Activated CD4-positive, alpha-beta T cell treated with anti-CD3 and anti-CD28 coated beads for 36 hours (primary cell): ENCODE measurements around the gene CYTL1. TPM values are rescaled to one million over a fixed set of nuclear protein-coding genes. Genes with fewer than 3 reads are reported as not detected.

Experiments
- ATAC-seq: fragments of 200-7000 bp; cut with Tn5 transposase; one replicate; pipeline ENCODE4 v1.10.0; 2021; ENCODE audit warnings: mild to moderate bottlenecking, moderate library complexity
- CTCF ChIA-PET: fragments of 350-600 bp; sonication (Branson Sonifier 250); formaldehyde crosslinking; loops from one replicate; lab custom pipeline; 2021; ENCODE audit warnings: antibody characterized with exemption; lab: Charles Lee
- POLR2A ChIA-PET: fragments of 350-600 bp; sonication (Branson Sonifier 250); formaldehyde crosslinking; loops from one replicate; lab custom pipeline; 2021; ENCODE audit warnings: antibody characterized with exemption, inconsistent platforms; lab: Charles Lee
- DNase-seq: peaks from one replicate; pipeline ENCODE4 v3.0.0-alpha.2; 2020
- H3K27ac Mint-ChIP-seq: one replicate; pipeline ENCODE4 v1.8.0; 2021; ENCODE audit warnings: mixed read lengths
- H3K27me3 Mint-ChIP-seq: one replicate; pipeline ENCODE4 v1.8.0; 2021; ENCODE audit warnings: mixed read lengths
- H3K36me3 Mint-ChIP-seq: one replicate; pipeline ENCODE4 v1.8.0; 2021; ENCODE audit warnings: low read depth, mixed read lengths
- H3K4me1 Mint-ChIP-seq: one replicate; pipeline ENCODE4 v1.8.0; 2021; ENCODE audit warnings: mixed read lengths
- H3K4me3 Mint-ChIP-seq: one replicate; pipeline ENCODE4 v1.8.0; 2021; ENCODE audit warnings: mild to moderate bottlenecking, moderate library complexity, mixed read lengths
- H3K9me3 Mint-ChIP-seq: one replicate; pipeline ENCODE4 v1.8.0; 2021; ENCODE audit warnings: low read depth, mixed read lengths
- intact Hi-C, 2 experiments: fragments of 100-400 bp; cut with DNase I in 1 of 2; cut with micrococcal nuclease in 1 of 2; formaldehyde crosslinking; loops; one replicate each; pipeline versions ENCODE4 v1.14.2 to v1.15.1; 2022 to 2024; cut with DNase I, micrococcal nuclease
- total RNA-seq, 2 experiments: library from RNA; stranded (reverse); gene quantifications; one replicate each; pipeline ENCODE4 v1.2.3, GENCODE V29; 2021

CYTL1 gene
- total RNA-seq, 2 experiments from 2014 or later = not detected

DNA sequence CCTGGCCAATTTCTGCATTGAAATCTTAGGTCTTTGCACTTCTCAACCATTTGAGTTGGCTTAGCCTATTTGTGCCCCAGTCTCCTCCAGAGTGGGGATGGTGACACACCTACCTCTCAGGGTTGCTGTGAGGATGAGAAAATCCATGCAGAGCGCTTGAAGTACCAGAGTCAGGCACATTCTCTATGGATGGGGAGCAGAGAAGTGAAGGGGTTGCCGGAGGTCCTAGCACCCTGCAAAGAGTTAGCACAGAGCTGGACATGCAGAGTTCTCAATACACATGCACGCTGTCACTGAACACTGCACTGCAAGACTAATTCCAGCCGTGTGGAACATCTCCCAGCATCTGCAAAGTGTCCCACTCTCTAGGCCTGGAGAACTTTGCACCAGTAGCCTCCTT, 29.5 kb upstream of the CYTL1 start:
- H3K36me3 Mint-ChIP-seq = no peaks in the 10 kb centered on the region
- H3K9me3 Mint-ChIP-seq = no peaks in the 10 kb centered on the region
- intact Hi-C loops = no loop called here
- H3K27ac Mint-ChIP-seq = no peak overlapping the region
- DNase-seq (no peak), ATAC-seq (no peak)
- ChIA-PET POLR2A (no interaction called here), CTCF (no interaction called here)
- H3K4me3 Mint-ChIP-seq = no peak overlapping the region
- H3K4me1 Mint-ChIP-seq = peaks cover 10% of the 10 kb centered on the region
- H3K27me3 Mint-ChIP-seq = peaks cover 58% of the 10 kb centered on the region

DNA sequence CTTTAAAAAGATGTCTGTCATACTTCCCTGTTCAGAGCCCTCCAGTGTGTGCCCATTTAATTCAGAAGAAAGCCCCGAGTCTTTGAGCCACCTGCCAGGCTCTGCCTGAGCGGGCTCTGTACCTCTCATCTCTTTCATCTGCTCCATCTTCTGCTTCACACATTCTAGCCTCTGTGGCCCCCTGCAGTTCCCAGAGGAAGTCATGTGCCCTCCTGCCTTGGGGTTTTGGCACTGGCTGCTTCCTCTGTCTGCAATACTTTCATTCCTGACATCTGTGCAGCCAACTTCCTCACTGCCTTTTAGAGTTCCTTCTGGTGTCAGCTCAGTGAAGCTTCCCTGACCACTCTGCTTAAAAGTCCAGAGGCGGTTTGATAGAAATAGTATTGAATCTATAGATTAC, 25.8 kb upstream of the CYTL1 start:
- intact Hi-C loops = no loop called here
- POLR2A ChIA-PET = no interaction called here
- CTCF ChIA-PET = no interaction called here
- peaks cover 30% of the 10 kb centered on the region for H3K27me3 Mint-ChIP-seq
- H3K4me1 Mint-ChIP-seq = no peaks in the 10 kb centered on the region
- DNase-seq = no peak
- H3K36me3 Mint-ChIP-seq = no peaks in the 10 kb centered on the region
- H3K27ac Mint-ChIP-seq = no peak overlapping the region
- no peak overlapping the region for H3K4me3 Mint-ChIP-seq
- no peak for ATAC-seq
- no peaks in the 10 kb centered on the region for H3K9me3 Mint-ChIP-seq

DNA sequence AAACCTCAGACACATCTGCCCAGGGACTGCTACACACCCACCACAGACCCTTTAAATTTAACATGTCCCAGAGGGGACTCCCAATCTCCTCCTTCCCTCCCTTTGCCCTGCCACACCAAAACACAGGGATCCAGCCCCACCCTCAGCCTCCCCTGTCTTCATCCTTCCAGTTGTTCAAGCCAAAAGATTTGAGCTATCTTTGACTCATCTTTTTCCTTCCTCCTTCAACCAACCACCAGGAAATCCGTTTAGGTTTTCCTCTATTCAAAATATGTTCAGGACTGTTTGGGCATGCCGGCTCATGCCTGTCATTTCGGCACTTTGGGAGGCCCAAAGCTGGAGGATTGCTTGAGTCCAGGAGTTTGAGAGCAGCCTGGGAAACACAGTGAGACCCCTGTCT, 25.1 kb upstream of the CYTL1 start:
- H3K9me3 Mint-ChIP-seq = no peaks in the 10 kb centered on the region
- no peak for DNase-seq
- ATAC-seq = no peak
- H3K36me3 Mint-ChIP-seq = no peaks in the 10 kb centered on the region
- ChIA-PET CTCF (interaction anchor here (0.7 kb wide), 1 partner anchor 1735 kb away, joined by 3 read pairs; no protein-coding TSS in a partner anchor), POLR2A (no interaction called here)
- intact Hi-C loops = no loop called here
- peaks cover 27% of the 10 kb centered on the region for H3K27me3 Mint-ChIP-seq
- no peak overlapping the region for H3K27ac Mint-ChIP-seq
- H3K4me1 Mint-ChIP-seq = no peaks in the 10 kb centered on the region
- H3K4me3 Mint-ChIP-seq = no peak overlapping the region

DNA sequence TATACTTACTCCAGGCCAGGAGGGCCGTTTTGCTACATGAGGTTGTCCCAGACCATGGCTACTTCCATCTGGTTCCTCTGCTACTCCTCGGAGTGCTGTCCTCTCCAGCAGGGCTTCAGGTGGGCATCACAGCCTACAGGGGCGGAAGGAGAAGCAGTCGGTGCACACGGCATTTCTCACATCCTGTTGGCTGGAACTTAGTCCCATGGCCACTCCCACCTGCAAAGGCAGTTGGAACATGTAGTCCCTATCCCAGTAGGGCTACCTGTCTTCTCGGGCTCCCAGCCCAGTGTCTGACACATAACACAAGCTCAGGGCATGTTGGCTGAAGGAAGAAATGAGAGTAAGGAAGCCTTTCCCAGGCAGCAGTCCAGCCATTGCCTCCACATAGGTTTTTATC, 24.3 kb upstream of the CYTL1 start:
- no peaks in the 10 kb centered on the region for H3K9me3 Mint-ChIP-seq
- CTCF ChIA-PET = interaction anchor here (0.6 to 0.7 kb wide), 2 partner anchors 103 to 1734 kb away, joined by 3 read pairs; no protein-coding TSS in a partner anchor
- no peaks in the 10 kb centered on the region for H3K36me3 Mint-ChIP-seq
- no peaks in the 10 kb centered on the region for H3K4me1 Mint-ChIP-seq
- no peak overlapping the region for H3K4me3 Mint-ChIP-seq
- H3K27ac Mint-ChIP-seq = no peak overlapping the region
- DNase-seq = no peak
- H3K27me3 Mint-ChIP-seq = peaks cover 24% of the 10 kb centered on the region
- intact Hi-C loops = no loop called here
- POLR2A ChIA-PET = no interaction called here
- ATAC-seq = no peak

DNA sequence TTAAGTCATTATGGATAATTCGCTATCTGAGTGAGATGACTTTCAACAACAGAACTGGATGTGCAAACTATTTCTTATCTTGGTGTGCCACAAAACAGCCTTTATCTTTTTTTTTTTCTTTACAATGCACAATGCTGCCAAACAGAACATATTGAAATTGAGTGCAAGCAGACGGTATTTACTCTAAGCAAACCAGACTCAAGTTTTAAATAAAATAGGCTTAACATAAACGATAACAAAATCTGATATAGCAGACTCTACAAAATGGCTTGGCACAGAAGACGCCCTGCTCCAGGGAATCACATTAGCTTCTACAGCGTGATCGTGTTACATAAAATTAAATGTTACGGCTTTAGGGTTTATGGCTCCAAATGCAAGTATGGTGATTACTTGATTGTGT, 22.4 kb upstream of the CYTL1 start:
- no peak for DNase-seq
- ChIA-PET CTCF (no interaction called here), POLR2A (no interaction called here)
- H3K36me3 Mint-ChIP-seq = no peaks in the 10 kb centered on the region
- no peak overlapping the region for H3K4me3 Mint-ChIP-seq
- H3K27ac Mint-ChIP-seq = no peak overlapping the region
- no peaks in the 10 kb centered on the region for H3K9me3 Mint-ChIP-seq
- no peak for ATAC-seq
- intact Hi-C loops = no loop called here
- H3K27me3 Mint-ChIP-seq = peaks cover 17% of the 10 kb centered on the region
- H3K4me1 Mint-ChIP-seq = no peaks in the 10 kb centered on the region

DNA sequence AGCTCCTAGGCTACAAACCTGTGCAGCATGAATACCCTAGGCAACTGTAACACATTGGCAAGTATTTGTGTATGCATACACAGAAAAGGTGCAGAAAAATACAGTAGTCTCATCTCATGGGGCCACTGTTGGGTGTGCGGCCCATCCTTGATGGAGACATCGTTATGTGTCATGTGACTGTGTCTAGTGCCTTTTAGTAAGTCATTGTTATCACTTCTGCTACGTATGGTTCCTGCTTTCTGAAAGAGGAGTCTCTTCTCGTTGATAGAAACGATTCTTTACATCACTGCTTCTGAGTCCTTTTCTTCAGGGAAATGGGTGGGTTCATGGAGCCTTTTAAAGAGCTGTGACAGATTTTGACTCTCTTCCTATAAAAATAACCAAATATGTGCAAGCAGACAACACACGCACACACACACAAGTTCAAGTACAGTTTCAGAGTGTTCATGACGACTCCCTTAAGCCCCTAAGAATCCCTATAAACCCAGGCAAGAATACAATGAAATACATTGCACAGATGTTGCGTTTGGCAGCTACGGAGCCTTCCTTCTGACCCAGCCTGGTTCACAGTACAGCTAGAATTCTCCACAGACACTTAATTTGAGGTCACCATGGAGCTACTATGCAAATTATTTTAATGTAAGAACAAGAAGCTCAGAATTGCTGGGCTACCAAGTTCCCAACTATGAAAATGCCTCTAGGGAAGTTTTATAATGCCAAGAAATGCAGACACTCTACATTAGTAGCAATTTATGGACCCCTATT, 21.8 kb upstream of the CYTL1 start:
- DNase-seq (no peak), ATAC-seq (no peak)
- Mint-ChIP-seq H3K4me3 (no peak overlapping the region), H3K27me3 (peaks cover 17% of the 10 kb centered on the region), H3K27ac (no peak overlapping the region), H3K9me3 (no peaks in the 10 kb centered on the region), H3K36me3 (no peaks in the 10 kb centered on the region), H3K4me1 (no peaks in the 10 kb centered on the region)
- ChIA-PET POLR2A (no interaction called here), CTCF (no interaction called here)
- intact Hi-C loops = no loop called here

DNA sequence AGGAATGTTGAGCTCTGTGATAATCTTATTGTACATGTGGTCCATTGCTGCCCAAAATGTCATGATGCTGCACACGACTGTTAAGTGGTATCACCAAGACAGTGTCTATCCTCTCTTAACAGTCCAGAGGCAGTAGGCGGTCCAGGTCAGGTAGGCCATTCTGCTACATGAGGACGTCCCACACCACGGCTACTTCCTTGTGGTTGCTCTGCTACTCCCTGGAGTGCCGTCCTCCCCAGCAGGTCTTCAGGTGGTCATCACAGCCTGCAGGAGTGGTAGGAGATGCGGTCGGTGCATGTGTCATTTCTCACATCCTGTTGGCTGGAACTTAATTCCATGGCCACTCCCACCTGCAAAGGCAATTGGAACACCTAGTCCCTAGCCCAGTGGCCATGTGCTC, 20.5 kb upstream of the CYTL1 start:
- no peaks in the 10 kb centered on the region for H3K4me1 Mint-ChIP-seq
- no peaks in the 10 kb centered on the region for H3K36me3 Mint-ChIP-seq
- ATAC-seq (no peak), DNase-seq (no peak)
- CTCF ChIA-PET = no interaction called here
- POLR2A ChIA-PET = no interaction called here
- intact Hi-C loops = no loop called here
- no peak overlapping the region for H3K27ac Mint-ChIP-seq
- no peaks in the 10 kb centered on the region for H3K9me3 Mint-ChIP-seq
- H3K4me3 Mint-ChIP-seq = no peak overlapping the region
- peaks cover 7% of the 10 kb centered on the region for H3K27me3 Mint-ChIP-seq

DNA sequence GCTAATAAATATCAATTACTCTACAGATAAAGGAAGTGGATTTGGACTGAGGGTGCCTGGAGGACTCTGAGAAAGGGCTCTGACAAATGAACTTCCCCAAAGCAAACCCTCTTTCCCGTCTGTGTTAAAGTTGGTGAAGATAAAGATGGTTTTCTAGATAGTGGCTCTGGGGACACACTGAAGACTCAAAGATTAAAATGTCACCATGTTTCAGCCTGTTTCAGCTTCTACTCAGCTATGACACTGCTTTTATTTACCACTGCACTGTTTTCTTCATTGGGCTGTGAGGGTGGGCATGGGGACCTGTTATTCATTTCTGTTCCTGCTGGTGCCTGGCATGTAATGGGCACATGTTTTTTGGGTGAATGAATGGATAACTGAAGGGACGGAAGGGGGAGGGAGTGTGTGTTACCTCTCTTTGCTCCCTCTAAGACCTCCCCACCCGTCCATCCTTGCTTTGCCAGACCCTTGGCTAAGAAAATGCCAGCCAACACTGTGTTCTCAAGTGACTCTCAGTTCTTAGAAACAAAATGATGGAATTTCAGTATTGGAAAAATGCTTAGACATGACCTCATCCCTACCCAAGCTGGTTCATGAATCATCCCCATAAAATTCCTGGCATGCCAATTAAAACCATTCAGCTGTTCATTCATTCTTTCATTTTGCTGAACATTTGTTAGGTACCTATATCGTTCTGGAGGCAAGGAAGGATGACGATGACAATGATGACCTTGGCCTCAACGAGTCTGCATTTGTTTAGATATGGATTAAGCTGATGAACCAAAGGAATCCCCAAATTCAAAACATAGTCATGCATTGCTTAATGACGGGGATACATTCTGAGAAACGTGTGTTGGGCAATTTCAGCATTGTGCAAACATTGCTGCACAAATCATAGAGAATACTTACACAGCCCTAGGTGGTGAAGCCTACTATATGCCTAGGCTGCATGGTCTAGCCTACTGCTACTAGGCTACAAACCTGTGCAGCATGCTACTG, 18.6 kb upstream of the CYTL1 start:
- peaks cover 5% of the 10 kb centered on the region for H3K4me1 Mint-ChIP-seq
- ChIA-PET CTCF (no interaction called here), POLR2A (no interaction called here)
- no peak overlapping the region for H3K4me3 Mint-ChIP-seq
- DNase-seq (no peak), ATAC-seq (no peak)
- H3K27me3 Mint-ChIP-seq = no peaks in the 10 kb centered on the region
- H3K27ac Mint-ChIP-seq = no peak overlapping the region
- H3K36me3 Mint-ChIP-seq = no peaks in the 10 kb centered on the region
- intact Hi-C loops = no loop called here
- H3K9me3 Mint-ChIP-seq = no peaks in the 10 kb centered on the region

DNA sequence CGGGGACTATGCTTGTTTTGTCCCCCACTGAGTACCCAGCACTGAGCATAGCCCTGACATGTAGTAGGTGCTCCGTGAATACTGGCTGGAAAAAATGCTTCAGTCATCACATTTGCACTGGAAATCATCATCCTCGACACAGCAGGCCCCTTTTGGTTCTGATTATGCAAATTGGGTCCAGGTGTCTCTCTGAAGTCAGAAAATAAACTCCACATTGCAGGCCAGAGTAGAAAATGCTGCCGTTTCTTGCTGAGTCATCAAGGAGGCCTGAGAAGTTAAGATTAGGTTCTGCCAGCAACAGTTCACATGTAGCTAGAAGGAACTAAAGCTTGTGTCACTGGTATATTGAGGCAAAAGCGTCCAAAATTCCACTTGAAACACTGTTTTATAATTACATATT, 17.0 kb upstream of the CYTL1 start:
- Mint-ChIP-seq H3K4me3 (no peak overlapping the region), H3K9me3 (no peaks in the 10 kb centered on the region), H3K27ac (no peak overlapping the region), H3K27me3 (no peaks in the 10 kb centered on the region), H3K4me1 (peaks cover 5% of the 10 kb centered on the region), H3K36me3 (no peaks in the 10 kb centered on the region)
- CTCF ChIA-PET = no interaction called here
- POLR2A ChIA-PET = no interaction called here
- ATAC-seq (no peak), DNase-seq (no peak)
- intact Hi-C loops = no loop called here

DNA sequence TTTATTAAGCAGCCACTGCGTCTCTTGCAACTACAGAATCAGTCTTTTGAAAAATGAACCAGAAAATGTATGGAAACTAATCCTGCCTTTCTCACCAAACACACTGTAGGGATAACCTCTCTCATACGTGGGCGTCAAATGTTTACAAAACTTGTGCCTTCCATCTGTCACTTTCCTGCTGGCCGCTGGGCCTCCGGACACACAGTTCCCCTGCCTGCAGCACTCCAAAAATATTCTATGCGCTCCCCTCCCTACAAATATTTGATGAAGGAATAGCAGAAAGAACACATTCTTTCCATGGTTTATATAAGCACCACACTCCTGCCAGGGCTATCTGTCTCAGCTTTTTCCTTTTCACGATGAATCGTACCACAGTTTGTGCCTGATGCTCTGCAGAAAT, 14.9 kb upstream of the CYTL1 start:
- Mint-ChIP-seq H3K36me3 (no peaks in the 10 kb centered on the region), H3K9me3 (no peaks in the 10 kb centered on the region), H3K27ac (no peak overlapping the region), H3K27me3 (no peaks in the 10 kb centered on the region), H3K4me3 (no peak overlapping the region), H3K4me1 (peaks cover 5% of the 10 kb centered on the region)
- DNase-seq = no peak
- ChIA-PET POLR2A (no interaction called here), CTCF (interaction anchor here (0.7 kb wide), 1 partner anchor 47 kb away, joined by 3 read pairs; no protein-coding TSS in a partner anchor)
- no peak for ATAC-seq
- intact Hi-C loops = no loop called here

DNA sequence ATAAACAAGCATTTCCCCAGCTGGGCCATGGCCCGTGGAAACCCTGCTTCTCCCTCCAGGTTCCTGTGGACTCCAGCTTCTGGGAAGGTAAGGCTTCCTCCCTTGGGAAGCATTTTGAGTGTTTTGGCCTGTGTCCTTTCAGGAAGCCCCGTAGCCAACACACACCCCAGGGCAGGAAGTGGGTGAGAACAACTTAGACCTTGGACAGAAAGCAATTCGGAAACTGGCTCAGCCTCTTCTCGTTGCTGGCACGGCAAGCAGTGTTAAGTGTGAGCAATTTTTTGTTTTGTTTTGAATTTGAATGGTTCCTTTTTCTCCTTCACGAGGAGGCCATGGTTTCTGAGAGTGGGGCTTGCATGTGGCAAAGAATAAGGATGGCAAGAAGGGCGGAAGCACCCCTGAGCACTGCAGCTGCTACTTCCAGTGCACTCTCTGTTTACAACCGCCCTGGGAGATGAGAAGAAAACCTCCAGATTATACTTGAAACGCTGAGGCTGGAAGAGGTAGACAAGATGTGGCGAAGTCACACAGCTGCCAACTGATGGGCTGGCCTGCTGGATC, 14.1 kb upstream of the CYTL1 start:
- Mint-ChIP-seq H3K9me3 (no peaks in the 10 kb centered on the region), H3K27me3 (no peaks in the 10 kb centered on the region), H3K4me3 (no peak overlapping the region), H3K4me1 (peaks cover 5% of the 10 kb centered on the region), H3K27ac (peak overlapping the region; percentile 38), H3K36me3 (no peaks in the 10 kb centered on the region)
- DNase-seq (peak; percentile 9), ATAC-seq (no peak)
- POLR2A ChIA-PET = no interaction called here
- CTCF ChIA-PET = no interaction called here
- intact Hi-C loops = no loop called here
